RCC 7860 (cell line): ENCODE measurements around the gene ACAA2.
"Not testable (repeated sequence)": the region's sequence is repeated elsewhere in the genome, so short reads cannot be mapped to it uniquely, and the experiment has no call there.

ENCODE experiments used
- DNase-seq: peaks from one replicate; pipeline ENCODE4 v3.0.0-alpha.2; 2015; ENCODE audit warnings: low spot score
- FAIRE-seq: peaks from 2 replicates; lab custom pipeline; 2012; peaks lifted over from hg19 to GRCh38; lab: Jason Lieb, UNC

The ACAA2 gene

DNA sequence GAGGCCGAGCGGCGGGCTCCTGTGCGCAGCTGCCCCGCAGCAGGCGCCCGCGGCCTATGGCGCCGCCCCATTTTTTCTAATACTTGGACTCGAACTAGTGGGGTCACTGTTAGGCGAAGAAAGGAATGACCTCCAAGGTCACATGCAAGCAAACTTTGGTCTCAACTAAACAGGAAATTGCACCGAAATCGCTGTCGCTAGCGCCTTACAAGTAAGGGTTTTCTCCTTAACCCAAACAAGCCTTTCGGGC, 339 bp downstream of the ACAA2 start:
- DNase-seq (no peak), FAIRE-seq (no peak)

DNA sequence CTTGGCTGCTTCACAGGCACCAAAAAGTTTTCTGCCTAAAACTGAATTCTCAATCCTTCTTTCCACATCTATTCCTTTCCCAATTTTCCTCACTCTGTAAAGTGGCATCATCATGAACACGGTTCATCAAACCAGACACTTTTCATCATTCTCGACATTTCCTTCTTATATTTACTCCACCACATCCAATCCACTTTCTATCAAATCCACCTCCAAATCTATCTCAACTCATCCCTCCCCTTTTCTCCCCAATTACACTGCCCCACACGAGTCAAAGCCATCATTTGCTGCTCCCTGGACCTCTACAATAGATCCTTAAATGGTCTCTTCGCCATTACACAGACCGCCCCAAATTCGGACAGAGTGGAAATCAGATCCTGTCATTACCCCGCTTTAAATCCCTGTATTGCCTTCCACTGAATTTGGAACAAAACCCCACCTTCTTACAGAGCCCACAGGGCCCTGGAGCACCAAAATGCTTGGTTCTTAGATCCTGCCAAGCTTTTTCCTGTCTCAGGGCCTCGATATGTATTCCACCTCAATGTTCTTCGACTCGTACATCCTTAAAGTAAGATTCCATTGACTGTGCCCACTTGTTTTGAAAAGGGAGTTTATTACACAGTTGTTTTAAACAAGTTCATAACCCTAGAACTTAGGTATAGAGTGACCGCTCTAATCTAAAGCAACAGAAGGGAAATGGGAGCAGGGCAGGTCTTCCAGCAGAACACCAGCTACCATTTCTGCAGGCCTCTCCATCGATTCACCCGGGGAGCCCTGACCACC, 856 bp downstream of the ACAA2 start:
- DNase-seq (no peak), FAIRE-seq (no peak)

DNA sequence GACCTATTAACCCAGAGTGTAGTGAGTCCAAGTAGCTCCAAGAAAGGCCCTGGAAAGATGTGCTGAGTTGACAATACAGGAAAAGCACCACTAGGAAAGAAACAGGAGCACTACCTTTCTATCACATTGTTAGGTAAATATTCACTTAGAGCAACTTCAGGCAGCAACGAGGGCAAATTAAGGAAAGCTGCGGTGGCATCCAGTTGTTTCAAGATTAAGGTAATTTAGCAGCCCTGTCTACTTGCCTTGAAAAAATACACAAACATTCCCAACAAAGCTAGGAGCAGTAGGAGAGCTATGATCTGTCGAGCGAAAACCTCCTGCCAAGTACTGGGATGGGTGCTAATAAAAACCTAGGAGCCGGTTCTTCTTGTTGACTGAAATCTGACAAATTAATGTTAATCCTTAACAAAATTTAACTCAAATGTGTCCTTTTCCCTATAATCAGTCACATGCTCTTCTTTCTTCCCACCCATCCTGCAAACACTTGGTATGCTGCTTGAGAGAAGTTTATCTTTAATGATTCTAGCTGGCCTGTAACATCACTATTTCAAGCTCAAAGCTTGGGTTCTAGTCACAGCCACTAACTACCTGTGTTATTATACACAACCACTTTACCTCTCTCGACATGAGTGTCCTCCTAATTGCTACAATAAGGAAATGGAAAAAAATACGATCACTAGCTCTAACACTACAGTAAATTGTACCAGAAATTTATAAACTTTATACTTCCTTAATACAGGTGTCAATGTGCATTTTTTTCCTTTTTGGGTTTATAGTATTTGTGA, 2.0 kb downstream of the ACAA2 start:
- no peak for FAIRE-seq

DNA sequence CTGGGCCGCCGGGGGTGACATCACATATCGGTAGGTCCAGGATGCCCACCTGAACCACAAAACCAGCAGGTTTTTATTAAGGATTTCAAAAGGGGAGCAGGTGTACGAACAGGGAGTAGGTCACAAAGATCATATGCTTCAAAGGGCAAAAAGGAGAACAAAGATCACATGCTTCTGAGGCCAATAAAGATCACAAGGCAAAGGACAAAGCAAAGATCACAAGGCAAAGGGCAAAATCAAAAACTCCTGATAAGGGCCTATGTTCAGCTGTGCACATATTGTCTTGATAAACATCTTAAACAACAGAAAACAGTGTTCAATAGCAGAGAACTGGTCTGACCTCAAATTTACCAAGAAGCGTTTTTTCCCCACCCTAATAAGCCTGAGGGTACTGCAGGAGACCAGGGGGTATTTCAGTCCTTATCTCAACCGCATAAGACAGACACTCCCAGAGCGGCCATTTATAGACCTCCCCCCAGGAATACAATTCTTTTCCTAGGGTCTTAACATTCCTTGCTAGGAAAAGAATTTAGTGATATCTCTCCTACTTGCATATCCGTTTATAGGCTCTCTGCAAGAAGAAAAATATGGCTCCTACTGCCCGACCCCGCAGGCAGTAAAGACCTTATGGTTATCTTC, 4.7 kb downstream of the ACAA2 start:
- DNase-seq, FAIRE-seq: not testable (repeated sequence)

More for the DNA sequence above, 2.0 kb downstream of the ACAA2 start:
- DNase-seq = no peak

DNA sequence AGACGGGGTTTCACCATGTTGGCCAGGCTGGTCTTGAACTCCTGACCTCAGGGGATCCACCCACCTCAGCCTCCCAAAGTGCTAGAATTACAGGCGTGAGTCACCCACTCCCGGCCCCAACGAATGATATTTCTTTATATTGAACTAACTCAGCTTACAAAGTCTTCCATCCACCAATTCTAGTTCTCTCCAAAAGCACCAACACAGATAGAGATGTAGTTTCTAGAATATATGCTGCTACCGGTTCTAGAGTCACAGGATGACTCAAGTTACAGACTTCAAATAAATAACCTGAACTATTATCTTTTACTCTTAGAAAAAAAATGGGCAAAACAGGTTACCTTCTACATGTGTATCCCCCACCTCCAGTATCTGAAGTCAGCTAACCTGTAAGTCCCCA, 9.2 kb downstream of the ACAA2 start:
- DNase-seq = no peak
- FAIRE-seq = no peak

DNA sequence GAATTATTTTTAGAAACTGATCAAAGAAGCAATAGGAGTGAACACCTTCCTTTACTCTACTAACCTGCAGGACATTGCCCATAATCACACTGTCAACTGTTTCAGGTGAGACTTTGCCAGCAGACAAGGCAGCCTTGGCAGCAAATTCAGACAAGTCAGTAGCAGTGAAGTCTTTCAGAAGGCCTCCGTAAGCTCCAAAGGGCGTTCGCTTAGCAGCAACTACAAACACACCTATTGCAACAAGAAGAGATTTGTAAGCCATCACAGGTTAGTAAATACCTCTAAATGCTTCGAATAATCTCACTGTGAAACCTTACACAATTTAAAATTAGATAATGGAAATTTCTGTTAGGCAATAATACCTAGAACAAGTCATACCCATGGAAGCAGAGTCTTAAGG, 10.7 kb downstream of the ACAA2 start:
- no peak for FAIRE-seq
- DNase-seq = no peak

DNA sequence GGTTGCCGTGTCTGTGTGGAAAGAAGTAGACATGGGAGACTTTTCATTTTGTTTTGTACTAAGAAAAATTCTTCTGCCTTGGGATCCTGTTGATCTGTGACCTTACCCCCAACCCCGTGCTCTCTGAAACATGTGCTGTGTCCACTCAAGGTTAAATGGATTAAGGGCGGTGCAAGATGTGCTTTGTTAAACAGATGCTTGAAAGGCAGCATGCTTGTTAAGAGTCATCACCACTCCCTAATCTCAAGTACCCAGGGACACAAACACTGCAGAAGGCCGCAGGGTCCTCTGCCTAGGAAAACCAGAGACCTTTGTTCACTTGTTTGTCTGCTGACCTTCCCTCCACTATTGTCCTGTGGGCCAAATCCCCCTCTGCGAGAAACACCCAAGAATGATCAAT, 12.8 kb downstream of the ACAA2 start:
- not testable (repeated sequence) for DNase-seq, FAIRE-seq

DNA sequence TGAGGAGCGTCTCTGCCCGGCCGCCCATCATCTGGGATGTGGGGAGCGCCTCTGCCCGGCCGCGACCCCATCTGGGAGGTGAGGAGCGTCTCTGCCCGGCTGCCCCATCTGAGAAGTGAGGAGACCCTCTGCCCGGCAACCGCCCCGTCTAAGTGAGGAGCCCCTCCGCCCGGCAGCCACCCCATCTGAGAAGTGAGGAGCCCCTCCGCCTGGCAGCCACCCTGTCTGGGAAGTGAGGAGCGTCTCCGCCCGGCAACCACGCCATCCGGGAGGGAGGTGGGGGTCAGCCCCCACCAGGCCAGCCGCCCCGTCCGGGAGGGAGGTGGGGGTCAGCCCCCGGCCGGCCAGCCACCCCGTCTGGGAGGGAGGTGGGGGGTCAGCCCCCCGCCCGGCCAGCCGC, 13.5 kb downstream of the ACAA2 start:
- DNase-seq, FAIRE-seq: not testable (repeated sequence)

DNA sequence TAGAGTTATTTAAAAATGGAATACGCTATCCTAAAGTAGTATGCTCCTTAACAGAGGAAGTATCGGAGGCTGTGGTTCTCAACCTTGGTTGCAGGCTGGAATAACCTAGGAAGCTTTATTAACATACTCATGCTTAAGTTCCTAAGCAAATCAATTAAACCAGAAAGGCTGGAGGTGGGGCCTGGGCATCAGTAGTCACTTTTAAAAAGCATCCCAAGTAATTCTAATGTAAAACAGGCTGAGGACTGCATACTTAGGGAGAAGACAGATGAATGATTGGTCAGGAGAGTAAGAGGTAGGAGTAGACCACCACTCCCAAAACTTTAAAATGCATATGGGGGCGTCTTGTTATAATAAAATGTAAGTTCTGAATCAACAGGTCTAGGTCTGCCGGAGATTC, 15.3 kb downstream of the ACAA2 start:
- FAIRE-seq = no peak
- DNase-seq = no peak

DNA sequence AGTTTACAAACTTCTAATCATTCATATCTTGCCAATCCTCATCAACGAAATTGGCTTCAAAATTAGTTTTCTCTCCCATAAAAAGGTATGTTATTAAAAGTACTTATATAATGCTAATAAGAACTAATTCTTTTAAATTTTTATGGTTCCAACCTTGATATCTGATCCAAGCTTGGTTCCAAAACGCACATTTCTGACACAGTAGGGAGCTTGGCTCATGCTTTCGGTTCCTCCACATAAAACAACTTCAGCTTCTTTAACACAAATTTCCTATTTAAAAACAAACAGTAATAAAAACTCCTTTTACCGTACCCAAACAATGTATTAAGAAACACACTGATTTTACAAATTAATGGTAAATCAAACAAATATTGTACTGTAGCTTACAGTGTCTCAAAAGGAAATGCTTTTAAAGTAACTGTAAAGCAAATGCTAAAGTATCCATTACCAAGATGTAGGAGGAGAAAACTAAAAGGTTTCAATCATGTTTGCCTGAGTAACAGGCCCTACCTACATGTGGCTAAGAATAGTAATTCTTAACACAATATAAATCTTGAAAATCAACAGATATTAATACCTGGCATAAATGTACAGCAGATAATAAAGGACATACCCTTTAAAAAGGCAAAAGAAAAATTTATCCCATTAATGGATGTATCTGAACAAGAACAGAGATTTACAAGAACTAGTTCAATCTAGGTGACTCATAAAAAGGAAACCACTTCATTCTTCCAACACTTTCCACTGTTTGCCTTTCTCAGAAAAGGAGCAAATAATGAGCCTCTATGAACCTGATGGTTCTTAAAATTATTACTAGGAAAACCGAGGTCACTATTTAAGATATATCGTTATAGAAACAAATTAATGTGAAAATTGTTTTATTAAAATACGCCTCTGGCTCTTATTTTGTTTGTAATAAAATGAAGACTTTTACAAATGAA, 17.5 kb downstream of the ACAA2 start:
- no peak for FAIRE-seq

DNA sequence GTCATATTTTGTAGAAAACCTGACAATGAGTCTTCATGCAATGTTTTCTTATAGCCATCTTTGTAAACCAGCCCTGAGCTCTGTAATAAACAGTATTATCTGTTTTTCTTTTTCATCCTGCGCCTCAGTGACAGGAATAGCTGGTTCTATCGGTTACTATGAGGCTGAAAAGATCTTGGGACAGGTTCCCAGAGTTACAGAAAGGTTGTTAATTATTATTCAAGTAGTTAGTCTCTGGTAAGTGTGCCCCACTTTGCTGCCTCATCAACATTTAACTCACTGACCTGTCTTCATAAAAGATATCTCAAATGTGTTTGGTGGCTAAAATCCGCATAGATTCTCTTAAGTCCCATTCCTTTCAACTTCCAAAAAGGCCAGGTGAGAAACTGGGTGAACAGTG, 18.6 kb downstream of the ACAA2 start:
- DNase-seq (no peak), FAIRE-seq (no peak)

More for the DNA sequence above, 17.5 kb downstream of the ACAA2 start:
- no peak for DNase-seq

DNA sequence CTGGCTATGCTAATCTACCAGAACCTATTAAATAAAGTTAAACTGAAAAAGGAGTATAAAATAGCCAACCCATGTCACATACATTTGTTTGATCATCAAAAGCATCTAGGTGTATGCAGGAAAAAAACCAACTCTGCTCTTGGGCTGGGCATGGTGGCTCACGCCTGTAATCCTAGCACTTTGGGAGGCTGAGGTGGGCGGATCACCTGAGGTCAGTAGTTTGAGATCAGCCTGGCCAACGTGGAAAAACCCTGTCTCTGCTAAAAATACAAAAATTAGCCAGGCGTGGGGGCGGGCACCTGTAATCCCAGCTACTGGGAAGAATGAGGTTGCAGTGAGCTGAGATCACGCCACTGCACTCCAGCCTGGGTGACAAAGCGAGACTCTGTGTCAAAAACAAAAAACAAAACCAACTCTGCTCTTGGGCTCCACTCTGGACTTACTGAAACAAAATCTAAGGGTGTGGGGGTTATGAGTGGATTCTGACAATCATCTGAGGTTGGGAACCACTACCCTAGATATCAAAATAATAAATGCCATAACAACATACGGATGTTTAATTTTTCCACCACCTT, 23.7 kb downstream of the ACAA2 start:
- not testable (repeated sequence) for DNase-seq, FAIRE-seq

DNA sequence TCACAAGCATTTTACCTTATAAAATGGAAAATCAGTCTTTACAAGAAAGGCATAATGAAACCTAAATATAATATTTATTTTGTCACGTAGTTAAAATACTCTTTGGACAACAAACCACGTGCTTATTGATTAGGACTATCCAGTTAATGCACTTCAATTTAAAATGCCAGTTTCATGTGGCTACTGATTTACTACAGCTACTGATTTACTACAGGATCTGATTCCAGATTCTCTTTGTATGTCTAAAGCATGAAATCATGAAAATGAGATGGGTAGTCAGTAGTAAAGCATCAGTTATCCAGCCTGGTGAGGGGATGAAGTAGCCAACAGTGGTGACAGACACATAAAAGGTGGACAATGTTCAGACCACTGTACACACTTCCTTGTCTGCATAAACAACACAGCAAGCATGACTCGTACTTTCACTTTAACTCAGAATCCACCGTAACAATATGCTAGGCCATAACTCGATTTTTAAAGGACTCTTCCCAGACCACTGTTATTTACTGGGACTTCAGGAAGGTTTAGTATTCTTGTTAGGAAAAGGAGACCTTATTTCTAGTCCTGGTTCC, 24.9 kb downstream of the ACAA2 start:
- DNase-seq (peak; percentile 13), FAIRE-seq (no peak)

DNA sequence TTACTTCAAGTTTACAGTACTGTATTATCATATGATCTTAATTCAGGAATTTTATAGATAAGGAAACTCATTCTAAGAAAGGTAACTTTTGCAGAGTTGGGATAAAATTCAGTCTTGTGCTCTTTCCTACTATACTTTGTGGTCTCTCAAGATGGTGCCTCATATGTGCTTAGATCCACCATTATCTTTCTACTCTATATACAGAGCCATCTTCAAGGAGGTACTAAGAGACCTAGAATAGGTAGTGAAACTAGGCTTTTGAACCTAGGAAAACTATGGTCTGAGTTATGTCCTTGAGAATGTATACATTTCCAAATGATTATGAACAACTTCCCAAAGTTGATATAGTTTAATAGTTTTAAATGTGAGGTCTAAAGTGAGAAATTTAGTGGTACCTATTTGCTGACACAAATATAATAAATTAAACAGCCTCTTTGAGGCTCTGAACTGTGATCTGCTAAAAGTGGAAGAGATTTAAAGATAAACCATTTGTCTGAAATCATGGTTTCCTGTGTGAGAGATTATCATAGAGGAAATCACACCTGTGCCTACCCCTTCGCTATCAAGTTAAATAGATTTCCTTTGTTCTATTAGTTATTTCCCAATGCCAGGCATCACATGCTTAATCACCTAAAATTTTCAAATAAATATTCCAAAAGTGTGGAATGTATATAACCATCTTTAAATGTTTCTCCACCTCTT, 27.2 kb downstream of the ACAA2 start:
- DNase-seq (no peak), FAIRE-seq (no peak)

DNA sequence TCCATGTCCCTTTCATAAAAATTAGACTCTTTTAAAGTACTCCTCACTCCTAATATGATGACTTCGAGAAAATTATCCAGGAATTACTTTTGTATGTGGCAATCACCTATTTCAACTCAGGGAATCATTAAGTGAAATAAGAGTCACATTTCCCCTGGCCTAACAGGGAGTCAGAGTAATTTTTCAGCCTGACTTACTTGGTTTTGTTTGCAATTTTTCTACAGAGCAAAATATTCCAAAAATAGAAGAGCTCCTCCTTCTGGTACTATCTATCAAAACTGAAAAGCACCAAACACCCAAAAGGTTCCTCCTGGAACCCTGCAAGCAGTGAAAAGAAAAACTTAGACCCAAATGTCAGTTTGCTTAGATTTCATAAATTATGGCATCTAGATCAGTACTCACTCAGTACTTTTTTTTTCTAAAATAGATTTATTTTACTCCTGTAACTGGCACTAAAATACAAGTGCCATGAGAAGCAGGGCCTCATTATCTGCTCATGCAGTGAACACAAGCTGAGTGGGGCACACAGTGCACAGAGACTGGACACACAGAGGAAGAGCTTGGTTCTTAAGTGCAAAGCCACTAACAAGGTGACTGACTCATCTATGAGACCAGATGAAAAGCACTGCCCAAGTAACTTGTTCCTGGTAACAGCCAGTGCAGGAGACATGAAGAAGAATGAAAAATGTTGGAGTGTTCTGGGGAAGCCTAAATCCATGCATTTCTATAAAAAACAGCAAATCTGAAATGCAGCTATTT, 28.7 kb downstream of the ACAA2 start:
- peak; percentile 9 for DNase-seq
- FAIRE-seq = no peak

DNA sequence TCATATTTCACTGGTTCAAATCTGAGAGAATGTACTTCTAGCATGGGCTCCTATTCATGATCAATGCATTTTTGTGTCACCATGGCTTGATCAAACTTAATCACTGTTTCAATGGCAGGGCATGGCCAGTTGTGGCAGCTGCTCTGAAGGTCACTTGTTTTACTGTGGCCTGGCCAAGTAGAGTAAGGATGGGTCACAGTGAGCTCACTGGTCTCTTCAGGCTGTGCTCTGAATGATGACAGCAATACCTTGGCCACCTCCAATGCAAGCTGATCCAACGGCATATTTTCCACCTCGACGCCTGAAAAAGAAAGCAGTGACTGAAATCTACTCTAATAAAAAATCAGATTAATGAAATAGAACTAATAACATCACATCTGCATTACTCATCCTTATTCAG, 29.7 kb downstream of the ACAA2 start:
- not testable (repeated sequence) for FAIRE-seq, DNase-seq

DNA sequence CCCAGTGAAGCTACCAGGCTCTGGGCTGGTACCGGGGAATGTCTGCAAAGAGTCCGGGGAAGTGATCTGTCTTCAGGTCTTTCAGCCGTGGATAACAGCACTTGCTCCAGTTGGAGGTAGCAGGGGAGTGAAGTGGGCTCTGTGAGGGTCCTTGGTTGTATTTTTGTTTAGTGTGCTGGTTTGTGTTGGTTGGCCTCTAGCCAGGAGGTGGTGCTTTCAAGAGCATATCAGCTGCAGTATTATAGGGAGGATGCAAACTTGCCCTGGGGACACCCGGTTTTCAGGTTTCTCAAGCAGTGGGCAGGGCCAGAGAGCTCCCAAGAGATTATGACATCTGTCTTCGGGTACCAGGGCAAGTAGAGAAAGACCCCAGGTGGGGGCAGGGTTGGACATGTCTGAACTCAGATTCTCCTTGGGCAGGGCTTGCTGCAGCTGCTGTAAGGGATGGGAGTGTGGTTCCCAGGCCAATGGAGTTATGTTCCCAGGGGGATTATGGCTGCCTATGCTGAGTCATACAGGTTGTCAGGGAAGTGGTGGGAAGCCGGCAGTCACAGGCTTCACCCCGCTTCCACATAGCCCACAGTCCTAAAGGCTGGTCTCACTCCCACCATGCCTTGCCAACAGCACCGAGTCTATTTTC, 34.4 kb downstream of the ACAA2 start:
- no peak for FAIRE-seq

DNA sequence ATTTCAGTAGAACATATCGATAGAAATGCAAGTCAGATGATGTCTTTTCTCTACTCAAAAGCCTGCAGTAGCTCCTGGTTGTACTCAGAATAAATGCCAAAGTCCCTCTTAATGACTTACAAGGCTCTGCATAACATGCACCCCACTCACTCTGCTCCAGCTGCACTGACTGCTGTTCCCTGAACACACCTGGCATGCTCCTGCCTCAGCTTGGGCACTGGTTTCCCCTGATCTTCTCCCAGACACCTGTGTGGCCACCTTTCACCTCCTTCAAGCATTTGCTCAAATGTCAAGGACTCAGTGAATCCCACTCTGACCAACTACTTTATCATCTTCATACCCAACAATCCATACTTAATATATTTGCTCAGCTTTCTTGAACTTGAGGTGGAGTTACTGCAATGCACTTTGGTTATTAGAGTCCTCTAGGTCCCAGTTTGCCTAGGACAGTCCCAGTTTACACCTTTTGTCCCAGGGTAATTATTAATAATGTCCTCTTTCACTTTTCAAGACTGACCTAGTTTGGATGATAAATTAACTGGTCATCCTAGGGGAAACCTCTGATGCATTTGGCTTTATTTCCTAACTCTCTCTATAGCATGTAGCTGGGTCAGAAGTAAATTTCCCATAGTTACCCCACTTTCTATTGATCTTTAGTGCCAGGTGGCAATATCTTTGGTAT, 44.1 kb downstream of the ACAA2 start:
- FAIRE-seq = no peak
- no peak for DNase-seq

More for the DNA sequence above, 34.4 kb downstream of the ACAA2 start:
- DNase-seq = no peak
